Body of pancreas (tissue), 4 donors: ENCODE data around the gene FIG4. TPM values are rescaled to one million over a fixed set of nuclear protein-coding genes. Genes with fewer than 3 reads are reported as not detected.

Source experiments
- ATAC-seq: fragments of 150-250 bp; one replicate; pipeline ENCODE4 v1.9.1; 2016
- DNase-seq, 4 donors: peaks; one replicate each; pipeline ENCODE4 v3.0.0-alpha.2; 2019
- H3K27ac ChIP-seq, 4 donors: fragments of 200-600 bp; sonication (generic); 1 replicate in 3 of 4; 2 replicates in 1 of 4; pipeline versions ENCODE4 v1.5.1 to v1.6.1; 2016 to 2019; ENCODE audit warnings: mild to moderate bottlenecking in 1 of 4, mixed read lengths in 1 of 4, moderate library complexity in 1 of 4
- H3K27me3 ChIP-seq, 2 donors: fragments of 200-600 bp; sonication (generic); one replicate each; pipeline ENCODE4 v1.6.0; 2016; ENCODE audit warnings: mild to moderate bottlenecking in 1 of 2
- H3K36me3 ChIP-seq, 2 donors: fragments of 200-600 bp; sonication (generic); replicated peaks in 1 of 2; 2 replicates each; pipeline ENCODE4 v1.5.1; 2016; ENCODE audit warnings: low read depth in 2 of 2; ENCODE audit not compliant: insufficient read depth in 1 of 2
- H3K4me1 ChIP-seq: fragments of 200-600 bp; sonication (generic); one replicate; pipeline ENCODE4 v1.6.0; 2016
- H3K4me3 ChIP-seq, 2 donors: fragments of 200-600 bp; sonication (generic); 1 replicate in 1 of 2; 2 replicates in 1 of 2; pipeline ENCODE4 v1.5.1; 2016 to 2019
- H3K9me3 ChIP-seq, 3 donors: fragments of 200-600 bp; sonication (generic); 1 replicate in 2 of 3; 2 replicates in 1 of 3; pipeline ENCODE4 v1.5.1; 2016
- POLR2A ChIP-seq, 3 donors: fragments of 450-650 bp; IDR thresholded peaks; one replicate each; pipeline ENCODE4 v1.6.1; 2016; ENCODE audit warnings: antibody characterized with exemption in 3 of 3, mild to moderate bottlenecking in 2 of 3
- WGBS, 2 donors: methylation state at CpG; one replicate each; pipeline ENCODE4 v1.1.5; 2017; 5-methylcytosine and 5-hydroxymethylcytosine counted together
- intact Hi-C: fragments of 100-400 bp; cut with DNase I; formaldehyde crosslinking; loops from one replicate; pipeline ENCODE4 v1.15.1; 2023
- total RNA-seq, 2 donors: library from RNA; depleted of rRNA; stranded (reverse); fragments of >200 nt; gene quantifications; one replicate each; pipeline ENCODE4 v1.1.0, GENCODE V29; 2016
- TF ChIP-seq, protein P1 (sequence below), 7 experiments: fragments of 450-650 bp in 4 of 7; fragments of 200-600 bp in 3 of 7; sonication (generic) in 3 of 7; IDR thresholded peaks; one replicate each; pipeline ENCODE4 v1.5.1; 2016 to 2019; ENCODE audit warnings: antibody characterized with exemption in 7 of 7

Gene FIG4
- total RNA-seq, 2 donors from 2014 or later: 9.3 to 24.7 TPM

DNA sequence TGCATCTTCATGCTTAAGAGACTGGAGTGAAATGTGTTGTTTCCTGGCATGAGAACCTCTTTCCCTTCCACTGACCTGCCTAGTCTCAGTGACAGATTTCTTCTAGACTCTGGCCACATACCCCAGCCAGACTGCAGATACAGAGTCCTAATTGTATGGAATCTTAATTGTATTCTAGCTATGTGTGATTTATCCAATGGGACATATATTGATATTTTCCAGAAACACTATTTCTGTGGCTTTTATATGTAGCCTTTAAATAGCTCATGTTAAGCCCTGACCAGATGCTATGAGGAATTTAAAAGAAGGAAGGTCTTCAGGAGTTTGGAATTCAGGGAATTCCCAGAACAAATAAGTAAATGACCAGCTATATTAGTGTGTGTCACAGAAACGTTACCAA, 99.0 kb downstream of the FIG4 start:
- no peaks in the 10 kb centered on the region for H3K9me3 ChIP-seq
- no peaks in the 10 kb centered on the region for H3K36me3 ChIP-seq
- intact Hi-C loops: no loop called here
- H3K4me1 ChIP-seq: peaks cover 10% of the 10 kb centered on the region
- H3K4me3 ChIP-seq: no peak overlapping the region
- no peaks in the 10 kb centered on the region for H3K27me3 ChIP-seq
- ATAC-seq (no peak), DNase-seq (no peak)
- WGBS, 2 donors: 41 to 47% methylated on average over 1 of the region's 1 CpG
- no peak for TF ChIP-seq POLR2A (IDR thresholded peaks at IDR 0.05)
- TF ChIP-seq, protein P1, sequence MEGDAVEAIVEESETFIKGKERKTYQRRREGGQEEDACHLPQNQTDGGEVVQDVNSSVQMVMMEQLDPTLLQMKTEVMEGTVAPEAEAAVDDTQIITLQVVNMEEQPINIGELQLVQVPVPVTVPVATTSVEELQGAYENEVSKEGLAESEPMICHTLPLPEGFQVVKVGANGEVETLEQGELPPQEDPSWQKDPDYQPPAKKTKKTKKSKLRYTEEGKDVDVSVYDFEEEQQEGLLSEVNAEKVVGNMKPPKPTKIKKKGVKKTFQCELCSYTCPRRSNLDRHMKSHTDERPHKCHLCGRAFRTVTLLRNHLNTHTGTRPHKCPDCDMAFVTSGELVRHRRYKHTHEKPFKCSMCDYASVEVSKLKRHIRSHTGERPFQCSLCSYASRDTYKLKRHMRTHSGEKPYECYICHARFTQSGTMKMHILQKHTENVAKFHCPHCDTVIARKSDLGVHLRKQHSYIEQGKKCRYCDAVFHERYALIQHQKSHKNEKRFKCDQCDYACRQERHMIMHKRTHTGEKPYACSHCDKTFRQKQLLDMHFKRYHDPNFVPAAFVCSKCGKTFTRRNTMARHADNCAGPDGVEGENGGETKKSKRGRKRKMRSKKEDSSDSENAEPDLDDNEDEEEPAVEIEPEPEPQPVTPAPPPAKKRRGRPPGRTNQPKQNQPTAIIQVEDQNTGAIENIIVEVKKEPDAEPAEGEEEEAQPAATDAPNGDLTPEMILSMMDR (IDR thresholded peaks at IDR 0.05): no peak
- peak overlapping the region in 2 of 4 donors; percentile 21 to 38 for H3K27ac ChIP-seq

DNA sequence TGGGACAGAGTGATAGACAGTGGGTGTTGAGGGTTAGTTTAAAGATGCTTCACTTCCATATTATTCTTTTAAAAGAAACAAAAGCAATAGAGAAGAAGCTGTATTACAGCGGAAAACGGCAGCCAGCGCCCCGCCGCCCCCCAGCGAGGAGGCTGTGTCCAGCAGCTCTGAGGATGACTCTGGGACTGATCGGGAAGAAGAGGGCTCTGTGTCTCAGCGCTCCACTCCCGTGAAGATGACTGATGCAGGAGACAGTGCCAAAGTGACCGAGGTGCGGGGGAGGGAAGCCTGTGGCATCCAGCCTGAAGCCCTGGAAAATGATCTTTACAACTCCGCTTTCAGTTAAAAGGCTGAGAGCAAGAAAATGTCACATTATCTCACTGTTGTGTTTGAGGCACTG, 100.2 kb downstream of the FIG4 start:
- no peak for ATAC-seq
- Histone ChIP-seq H3K4me1 (peaks cover 10% of the 10 kb centered on the region), H3K27me3 (no peaks in the 10 kb centered on the region), H3K9me3 (no peaks in the 10 kb centered on the region), H3K36me3 (no peaks in the 10 kb centered on the region), H3K4me3 (no peak overlapping the region), H3K27ac (no peak overlapping the region)
- DNase-seq: no peak
- intact Hi-C loops: no loop called here
- WGBS, 2 donors: 90% methylated on average over 12 of the region's 12 CpGs
- no peak for TF ChIP-seq POLR2A (IDR thresholded peaks at IDR 0.05)
- TF ChIP-seq, protein P1 (IDR thresholded peaks at IDR 0.05): no peak

DNA sequence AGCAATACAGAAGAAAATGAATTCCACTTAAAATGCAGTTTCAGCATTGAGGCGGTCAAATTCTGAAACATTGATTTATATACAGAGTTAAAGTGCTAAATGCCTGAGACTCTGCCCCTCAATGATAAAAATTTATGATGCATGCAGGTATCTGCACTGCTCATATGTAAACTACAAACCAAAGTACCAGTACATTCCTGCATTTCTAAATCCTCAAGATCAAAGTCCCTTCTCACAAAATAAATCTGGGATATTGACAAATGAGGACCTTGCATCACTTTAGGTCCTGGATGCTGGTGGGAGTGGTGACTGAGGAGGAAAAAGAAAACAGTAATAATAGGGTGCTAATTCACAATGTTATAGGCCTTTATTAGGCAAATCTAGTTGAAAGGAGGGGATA, 101.9 kb downstream of the FIG4 start:
- Histone ChIP-seq H3K27me3 (no peaks in the 10 kb centered on the region), H3K4me3 (no peak overlapping the region), H3K4me1 (peaks cover 10% of the 10 kb centered on the region), H3K9me3 (no peaks in the 10 kb centered on the region), H3K27ac (no peak overlapping the region), H3K36me3 (no peaks in the 10 kb centered on the region)
- ATAC-seq: no peak
- 96 to 100% methylated on average over 1 of the region's 1 CpG for WGBS, 2 donors
- intact Hi-C loops: no loop called here
- TF ChIP-seq, protein P1 (IDR thresholded peaks at IDR 0.05): no peak
- TF ChIP-seq POLR2A (IDR thresholded peaks at IDR 0.05): no peak
- DNase-seq: no peak

DNA sequence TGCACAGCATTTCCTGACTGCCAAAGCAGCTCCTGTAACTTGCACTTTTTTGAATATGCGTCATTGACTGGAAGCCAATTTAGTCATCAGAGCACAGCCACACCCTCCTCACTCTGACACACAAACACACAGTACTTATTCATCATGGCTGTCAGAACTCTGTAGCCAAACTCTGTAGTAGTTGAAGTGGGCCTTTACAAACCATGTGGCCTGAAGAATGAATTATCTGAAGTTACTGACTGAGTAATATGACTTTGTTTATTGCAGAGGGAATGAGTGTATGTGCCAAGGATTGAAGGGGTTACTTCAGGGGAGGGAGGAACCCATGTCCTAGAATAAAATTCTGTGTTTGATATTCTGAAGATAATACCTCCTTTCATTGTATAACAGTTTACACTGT, 102.7 kb downstream of the FIG4 start:
- TF ChIP-seq, protein P1 (IDR thresholded peaks at IDR 0.05): no peak
- TF ChIP-seq POLR2A (IDR thresholded peaks at IDR 0.05): no peak
- peaks cover 10% of the 10 kb centered on the region for H3K4me1 ChIP-seq
- 23 to 44% methylated on average over 1 of the region's 1 CpG for WGBS, 2 donors
- no peak overlapping the region for H3K4me3 ChIP-seq
- peak overlapping the region in 2 of 4 donors; percentile 3 to 25 for H3K27ac ChIP-seq
- no peaks in the 10 kb centered on the region for H3K27me3 ChIP-seq
- peak; percentile 71 for ATAC-seq
- intact Hi-C loops: no loop called here
- no peaks in the 10 kb centered on the region for H3K9me3 ChIP-seq
- peak in 2 of 4 donors; percentile 49 to 58 for DNase-seq
- no peaks in the 10 kb centered on the region for H3K36me3 ChIP-seq

DNA sequence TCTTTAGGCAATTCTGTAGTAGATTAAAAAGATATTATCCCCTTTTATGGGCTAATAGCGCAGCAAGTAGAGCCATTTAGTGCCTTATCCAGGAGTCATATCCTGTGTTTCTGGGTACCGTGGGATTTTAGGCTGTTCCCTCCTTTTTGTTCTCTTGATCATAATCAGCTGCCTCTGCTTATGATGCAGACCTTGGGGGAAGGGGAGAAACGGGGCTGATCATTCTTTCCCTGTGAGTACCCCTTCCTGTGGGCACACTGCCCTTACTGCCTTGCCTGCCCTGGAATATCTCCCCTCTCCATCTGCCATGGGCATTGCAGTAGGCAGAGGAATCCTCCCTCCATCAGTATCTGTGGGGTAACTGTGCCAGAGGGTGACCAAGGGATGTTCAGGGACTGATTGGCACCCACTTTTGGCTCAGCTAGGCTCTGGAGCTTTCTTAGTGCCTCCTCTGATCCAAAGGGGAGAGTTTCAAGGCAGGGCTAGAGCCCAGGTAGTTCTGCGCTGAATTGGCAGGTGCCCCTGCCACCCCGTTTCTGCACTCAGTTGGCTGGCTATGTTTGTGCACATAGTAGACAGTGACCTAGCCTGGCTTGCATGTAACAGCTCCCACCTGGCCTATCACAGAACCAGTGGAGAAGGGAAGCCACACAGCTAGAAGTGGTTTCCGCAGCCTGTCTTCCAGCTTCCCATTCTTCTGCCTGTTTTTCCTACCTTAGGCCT, 103.3 kb downstream of the FIG4 start:
- DNase-seq: no peak
- 82 to 87% methylated on average over 6 of the region's 6 CpGs for WGBS, 2 donors

More for the DNA sequence above, 103.3 kb downstream of the FIG4 start:
- Histone ChIP-seq H3K4me1 (peaks cover 10% of the 10 kb centered on the region), H3K27ac (peak overlapping the region in 2 of 4 donors; percentile 3 to 25), H3K36me3 (no peaks in the 10 kb centered on the region), H3K9me3 (no peaks in the 10 kb centered on the region), H3K27me3 (no peaks in the 10 kb centered on the region), H3K4me3 (no peak overlapping the region)
- ATAC-seq: no peak
- intact Hi-C loops: no loop called here
- TF ChIP-seq, protein P1 (IDR thresholded peaks at IDR 0.05): no peak
- TF ChIP-seq POLR2A (IDR thresholded peaks at IDR 0.05): no peak
